Measurements from ENCODE around the gene ZRSR2.
"Not testable (repeated sequence)": the region's sequence is repeated elsewhere in the genome, so short reads cannot be mapped to it uniquely, and the experiment has no call there.

Gene ZRSR2

DNA sequence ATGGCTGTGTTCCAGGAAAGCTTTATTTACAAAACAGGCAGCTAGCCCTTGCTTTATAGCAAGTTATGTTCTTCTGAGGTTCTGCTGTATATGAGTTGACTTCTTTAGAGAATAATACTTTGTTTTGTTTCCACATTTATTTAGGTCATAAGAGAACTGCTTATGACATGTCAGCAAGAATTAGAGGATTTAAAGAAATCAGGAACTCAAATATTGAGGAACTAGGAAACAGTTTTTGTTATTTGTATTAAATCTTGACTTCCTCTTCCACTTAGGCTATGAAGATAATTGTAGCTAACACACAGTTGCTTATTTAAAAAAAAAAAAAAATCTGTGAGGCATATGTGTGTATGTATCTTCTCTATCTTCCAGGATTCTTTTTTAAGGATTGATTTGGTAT, 14.3 kb downstream of the ZRSR2 start:
- no peak for DNase-seq

DNA sequence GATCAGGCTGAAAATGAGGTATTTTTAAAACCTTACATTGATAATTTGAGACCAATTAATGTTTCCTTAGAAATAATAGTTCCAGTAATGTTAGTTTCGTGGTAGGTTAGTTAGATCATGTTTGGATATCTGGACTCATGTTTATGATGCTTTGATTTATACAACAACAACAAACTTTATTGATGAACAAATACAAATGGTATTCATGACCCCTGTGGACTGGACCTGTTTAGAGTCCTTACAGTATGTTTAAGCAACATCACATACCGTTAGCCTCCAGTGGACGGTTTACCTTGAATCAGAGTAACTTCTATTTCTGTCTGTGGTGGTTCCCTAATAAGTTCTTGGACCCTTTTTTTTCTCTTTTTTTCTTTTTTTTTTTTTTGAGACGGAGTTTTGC, 18.0 kb downstream of the ZRSR2 start:
- DNase-seq = no peak

GRCh38 chrX:15812192-15812938, 22.1 kb downstream of the ZRSR2 start:
- no peak for DNase-seq

DNA sequence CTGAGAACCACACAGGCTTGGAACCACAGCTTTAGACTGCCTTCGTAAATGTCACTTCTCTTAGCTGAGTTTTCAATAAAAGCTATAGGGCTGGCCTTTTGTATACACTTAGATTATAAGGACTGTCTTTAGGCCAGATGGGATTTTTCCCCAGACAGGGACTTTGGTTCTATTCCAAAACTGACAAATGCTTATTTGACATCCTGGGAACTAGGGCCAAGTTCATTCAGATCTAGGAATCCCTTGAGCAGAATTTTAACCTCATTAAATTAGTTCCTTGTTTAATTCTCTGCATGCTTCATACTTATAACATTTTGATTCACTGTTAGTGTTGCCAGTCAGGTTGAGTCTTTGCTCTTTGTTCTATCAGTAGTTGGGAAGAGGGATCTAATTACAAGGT, 23.1 kb downstream of the ZRSR2 start:
- DNase-seq = no peak

DNA sequence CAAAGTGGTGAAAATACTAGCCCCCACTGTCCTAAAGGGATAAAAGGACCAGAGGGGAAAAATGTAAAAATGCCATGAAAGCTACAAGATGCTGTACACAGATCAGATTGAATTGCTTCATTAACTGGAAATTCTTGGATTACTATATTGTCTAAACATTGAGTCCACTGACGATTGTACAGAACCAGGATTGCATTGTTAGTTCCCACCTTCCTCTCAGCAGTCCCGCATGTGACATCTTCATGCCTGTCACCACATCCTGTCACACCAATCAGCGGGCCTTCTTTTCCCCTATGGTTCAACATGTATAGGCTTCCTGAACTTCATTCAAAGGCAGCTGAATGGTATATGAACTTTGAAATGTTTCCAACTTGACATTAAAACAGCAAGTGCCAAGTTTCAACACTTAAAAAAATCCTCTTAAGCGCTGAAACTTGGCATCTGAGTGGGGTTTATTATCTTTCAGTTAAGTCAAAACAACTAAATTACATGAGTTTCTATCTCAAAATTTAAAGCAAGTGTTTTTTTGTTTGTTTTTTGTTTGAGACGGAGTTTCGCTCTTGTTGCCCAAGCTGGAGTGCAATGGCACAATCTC, 24.6 kb downstream of the ZRSR2 start:
- DNase-seq = no peak

- no peak for DNase-seq
Measured at GRCh38 chrX:15815779-15816437, 25.6 kb downstream of the ZRSR2 start.

- DNase-seq = no peak
Measured at GRCh38 chrX:15816438-15816809, 26.1 kb downstream of the ZRSR2 start.

DNA sequence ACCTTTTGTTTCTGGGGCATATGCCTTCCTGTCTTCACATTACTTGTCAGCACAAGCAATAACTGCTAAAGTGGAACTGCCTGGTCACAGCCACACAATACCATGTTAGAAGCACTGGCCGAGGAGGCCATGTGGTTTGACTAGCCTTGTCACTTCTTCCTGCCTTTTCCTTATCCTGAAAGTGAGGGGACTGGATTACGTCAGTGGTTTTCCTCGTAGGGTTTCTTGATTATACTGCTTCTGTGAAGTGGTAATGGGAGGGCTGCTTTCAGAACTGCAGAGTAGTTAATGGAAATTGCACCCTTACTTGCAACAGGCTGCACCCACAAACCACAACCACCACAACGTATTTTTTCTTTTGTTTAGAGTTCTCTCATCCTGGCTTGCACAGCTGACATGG, 26.6 kb downstream of the ZRSR2 start:
- no peak for DNase-seq

DNA sequence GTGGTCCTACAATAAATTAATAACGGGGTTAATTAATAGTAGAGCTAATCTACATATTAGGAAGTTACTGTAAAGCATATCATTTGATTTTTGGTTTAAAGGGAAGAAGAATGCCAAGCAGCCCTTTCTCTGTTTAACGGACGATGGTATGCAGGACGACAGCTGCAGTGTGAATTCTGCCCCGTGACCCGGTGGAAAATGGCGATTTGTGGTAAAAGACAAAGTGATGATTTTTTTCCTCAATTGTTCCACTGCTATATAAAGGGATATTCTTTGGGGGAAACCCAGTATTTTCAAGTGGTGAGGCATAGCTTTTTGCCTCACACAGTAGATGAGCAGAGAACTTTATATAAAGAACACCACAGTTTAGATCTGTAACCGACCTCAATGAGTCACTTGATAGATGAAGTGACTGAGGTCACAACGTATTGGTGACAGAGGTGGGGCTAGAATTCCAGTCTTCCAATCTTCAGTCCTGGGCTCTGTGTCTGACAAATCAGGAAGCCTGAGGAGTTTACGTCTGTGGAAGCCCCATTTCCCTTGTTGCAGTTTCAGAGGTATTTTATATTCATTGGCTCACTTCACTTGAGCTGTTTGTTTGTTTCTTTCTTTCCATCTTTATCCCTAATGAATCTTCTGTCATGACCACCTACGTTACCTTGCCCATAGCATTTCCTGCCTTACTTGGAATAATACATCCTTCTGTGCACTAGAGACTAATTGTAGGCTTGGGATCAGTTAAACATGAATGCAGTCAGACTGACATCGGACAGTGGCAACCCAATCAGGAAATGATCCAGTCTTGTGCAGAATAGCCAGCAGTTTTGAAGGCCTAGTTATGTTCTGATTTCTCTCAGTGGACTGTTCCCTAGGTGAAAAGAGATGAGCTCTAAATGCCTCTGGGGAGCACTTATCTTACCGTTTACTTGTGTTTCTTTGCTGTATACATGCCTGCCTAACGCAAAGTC, 30.1 kb downstream of the ZRSR2 start:
- DNase-seq = no peak

DNA sequence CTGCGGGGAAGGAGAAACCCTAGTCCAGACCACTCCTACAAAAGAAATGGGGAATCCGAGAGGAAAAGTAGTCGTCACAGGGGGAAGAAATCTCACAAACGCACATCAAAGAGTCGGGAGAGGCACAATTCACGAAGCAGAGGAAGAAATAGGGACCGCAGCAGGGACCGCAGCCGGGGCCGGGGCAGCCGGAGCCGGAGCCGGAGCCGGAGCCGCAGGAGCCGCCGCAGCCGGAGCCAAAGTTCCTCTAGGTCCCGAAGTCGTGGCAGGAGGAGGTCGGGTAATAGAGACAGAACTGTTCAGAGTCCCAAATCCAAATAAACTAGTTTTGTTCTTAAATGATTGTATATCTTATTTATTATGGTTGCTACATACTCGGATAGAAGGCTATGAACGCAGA, 32.6 kb downstream of the ZRSR2 start:
- no peak for DNase-seq

GRCh38 chrX:15825936-15826335, 35.7 kb downstream of the ZRSR2 start:
- no peak for DNase-seq

DNA sequence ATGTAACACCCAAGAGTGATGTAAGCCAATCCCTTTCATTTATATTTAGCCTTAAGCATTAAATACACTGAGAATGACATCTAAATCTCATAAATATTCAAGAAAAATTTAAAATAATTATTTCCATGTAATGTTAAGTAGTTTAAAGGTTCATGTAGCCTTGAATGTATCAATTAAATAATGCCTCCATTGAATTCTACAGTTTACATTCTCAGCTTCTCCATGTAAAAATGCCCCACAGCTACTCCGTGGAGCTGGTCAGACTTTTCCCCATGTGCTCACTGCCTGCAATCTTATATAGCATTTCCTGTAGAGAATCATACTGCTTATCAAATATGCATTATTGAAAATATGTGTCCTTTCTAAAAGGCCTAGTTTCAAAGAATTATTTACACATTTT, 38.9 kb downstream of the ZRSR2 start:
- no peak for DNase-seq

- not testable (repeated sequence) for DNase-seq
Measured at GRCh38 chrX:15831347-15831746, 41.1 kb downstream of the ZRSR2 start.

GRCh38 chrX:15834053-15834452, 43.8 kb downstream of the ZRSR2 start:
- no peak for DNase-seq

GRCh38 chrX:15834827-15835595, 44.7 kb downstream of the ZRSR2 start:
- DNase-seq = no peak

DNA sequence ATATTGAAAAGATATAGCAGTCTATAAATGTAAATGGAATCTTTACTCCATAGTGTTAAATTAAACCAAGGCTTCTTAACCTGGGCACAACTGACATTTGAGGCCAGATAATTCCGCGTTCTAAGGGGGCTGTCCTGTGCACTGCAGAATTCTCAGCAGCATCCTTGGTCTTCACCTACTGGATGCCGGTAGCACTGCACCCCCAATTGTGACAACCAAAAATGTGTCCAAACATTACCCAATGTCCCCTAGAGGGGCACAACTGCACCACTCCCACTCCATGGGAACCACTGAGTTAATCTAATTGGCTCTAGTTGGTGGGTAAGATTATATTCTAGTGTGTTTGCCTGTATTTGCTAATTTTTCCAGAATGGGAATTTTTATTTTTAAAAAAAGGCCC, 47.7 kb downstream of the ZRSR2 start:
- no peak for DNase-seq

- DNase-seq = no peak
Measured at GRCh38 chrX:15841853-15842516, 51.7 kb downstream of the ZRSR2 start.

- no peak for DNase-seq
Measured at GRCh38 chrX:15843960-15844359, 53.7 kb downstream of the ZRSR2 start.

DNA sequence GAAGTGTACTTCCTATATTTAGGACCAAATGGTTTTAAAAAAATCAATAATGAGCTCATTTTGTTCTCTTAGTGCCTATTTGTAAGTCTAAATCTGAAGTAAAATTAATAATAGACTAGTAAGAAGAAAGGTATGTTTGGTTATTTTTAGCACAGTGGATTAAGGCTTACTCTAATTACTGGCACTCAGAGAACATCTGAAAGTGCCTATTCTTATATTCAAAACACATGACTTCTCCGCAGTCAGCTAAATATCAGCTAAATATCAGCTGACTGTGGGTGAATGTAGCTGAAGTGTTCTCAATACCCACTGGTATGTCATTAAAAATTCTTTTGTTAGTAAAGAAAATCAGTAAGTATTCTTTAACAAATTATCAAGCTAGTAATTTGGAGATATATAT, 58.3 kb downstream of the ZRSR2 start:
- no peak for DNase-seq

DNA sequence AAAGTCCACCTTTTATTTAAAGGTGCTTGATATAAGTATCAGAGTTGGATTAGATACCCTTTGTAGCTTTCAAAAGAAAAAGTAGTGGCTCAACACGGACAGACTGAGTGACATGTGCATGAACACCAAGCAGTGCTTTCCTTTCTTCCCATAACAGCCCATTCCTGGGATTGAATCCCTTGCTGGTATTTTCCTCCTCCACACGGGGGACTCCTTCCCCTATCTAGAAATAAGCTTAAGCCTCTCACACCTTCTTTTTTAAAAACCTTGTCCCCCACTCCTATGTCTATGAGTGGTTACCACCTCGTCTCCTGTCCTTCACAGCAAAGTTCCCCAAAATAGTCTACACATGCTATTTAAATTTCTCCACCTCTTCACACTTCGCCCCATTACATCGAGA, 59.3 kb downstream of the ZRSR2 start:
- DNase-seq = no peak

DNA sequence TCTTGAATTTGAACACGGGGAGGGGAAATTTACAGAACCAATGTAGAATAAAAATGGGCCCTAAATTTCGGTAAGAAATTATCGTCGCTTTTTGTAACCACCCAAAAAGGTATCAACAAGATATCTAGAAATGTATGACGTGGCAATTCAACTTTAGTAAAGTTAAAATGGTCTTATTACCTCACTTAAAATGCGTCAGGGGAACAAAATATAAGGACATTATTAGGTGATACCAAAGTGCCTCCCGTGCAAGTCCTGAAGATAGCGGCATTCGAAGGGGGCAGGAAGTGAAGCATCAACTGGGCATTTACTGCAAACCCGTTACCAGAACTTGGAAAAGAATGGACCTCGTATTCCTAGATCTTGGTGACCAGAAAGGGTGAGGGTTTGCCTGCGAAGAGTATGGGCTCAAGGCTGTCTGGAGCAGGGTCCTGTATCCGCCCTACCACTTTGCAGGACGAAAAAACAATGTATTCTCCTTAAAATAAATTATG, 63.3 kb downstream of the ZRSR2 start:
- DNase-seq = no peak

Data from SIG-M5 (cell line).